ENCODE measurements around the gene GLB1L3. TPM values are rescaled to one million over a fixed set of nuclear protein-coding genes. Genes with fewer than 3 reads are reported as not detected.

The GLB1L3 gene
- total RNA-seq, 1 experiment from 2014 or later, result not detected

DNA sequence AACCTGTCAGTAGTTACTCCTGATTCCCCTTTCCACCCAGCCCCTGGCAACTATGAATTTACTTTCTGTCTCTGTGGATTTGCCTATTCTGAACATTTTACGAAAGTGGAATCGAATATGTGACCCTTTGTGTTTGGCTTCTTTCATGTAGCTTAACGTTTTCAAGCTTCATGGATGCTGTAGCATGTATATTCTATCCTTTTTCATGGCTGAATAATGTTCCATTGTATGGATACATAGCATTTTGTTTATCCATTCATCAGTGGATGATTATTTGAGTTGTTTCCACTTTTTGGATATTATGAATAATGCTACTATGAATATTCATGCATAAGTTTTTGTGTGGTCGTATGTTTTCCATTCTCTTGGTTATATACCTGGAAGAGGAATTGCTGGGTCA, 46.4 kb downstream of the GLB1L3 start:
- no peaks in the 10 kb centered on the region for H3K27me3 ChIP-seq (ENCODE audit: insufficient read depth, low read length)
- RAD21 ChIA-PET (ENCODE audit: low non-redundant PET in 1 of 2, low total read pairs in 2 of 2, uncharacterized antibody in 2 of 2, unreplicated experiment in 2 of 2), result no interaction called here
- no peak for DNase-seq (ENCODE audit: low read depth, low spot score)

More for the DNA sequence above, 46.4 kb downstream of the GLB1L3 start:
- TF ChIP-seq SIN3A (IDR thresholded peaks at IDR 0.05; ENCODE audit: low read depth) (no peak), CEBPB (IDR thresholded peaks at IDR 0.05; ENCODE audit: low read depth) (no peak), ZNF274 (IDR thresholded peaks at IDR 0.05; ENCODE audit: low read depth, low read length) (no peak), CTCF (IDR thresholded peaks at IDR 0.05 in 2 of 3, conservative IDR thresholded peaks at IDR 0.05 in 1 of 3; ENCODE audit: borderline replicate concordance in 1 of 3, insufficient read depth in 1 of 3, low read depth in 2 of 3, low read length in 2 of 3) (no peak), REST (IDR thresholded peaks at IDR 0.05; ENCODE audit: low read depth) (no peak), SP1 (IDR thresholded peaks at IDR 0.05; ENCODE audit: low read depth) (no peak), YY1 (IDR thresholded peaks at IDR 0.05; ENCODE audit: extremely low read depth, insufficient replicate concordance, low read depth, low read length) (no peak), ELF1 (IDR thresholded peaks at IDR 0.05; ENCODE audit: borderline replicate concordance, low read depth) (no peak), JUND (IDR thresholded peaks at IDR 0.05) (no peak), ZFX (IDR thresholded peaks at IDR 0.05) (no peak), ATF3 (IDR thresholded peaks at IDR 0.05) (no peak), POLR2AphosphoS5 (IDR thresholded peaks at IDR 0.05; ENCODE audit: low read depth, low read length) (no peak), EZH2 (IDR thresholded peaks at IDR 0.05) (no peak), EZH2phosphoT487 (IDR thresholded peaks at IDR 0.05; ENCODE audit: borderline replicate concordance) (no peak), EGR1 (IDR thresholded peaks at IDR 0.05; ENCODE audit: low read depth) (no peak), RAD21 (IDR thresholded peaks at IDR 0.05; ENCODE audit: low read depth) (no peak), MAX (IDR thresholded peaks at IDR 0.05) (no peak)
- no TSS peak for BruUV-seq (replicated peaks)
- H3K4me2 ChIP-seq (ENCODE audit: low read length), result no peak overlapping the region
- POLR2A ChIA-PET, result no interaction called here
- H3K9me3 ChIP-seq (ENCODE audit: control insufficient read depth in 1 of 2, insufficient read depth in 1 of 2, low read depth in 1 of 2, low read length in 2 of 2), result no peaks in the 10 kb centered on the region
- H3K9me2 ChIP-seq (ENCODE audit: insufficient read depth), result no peaks in the 10 kb centered on the region
- no peaks in the 10 kb centered on the region for H4K20me1 ChIP-seq (ENCODE audit: insufficient read depth)
- CTCF ChIA-PET, result no interaction called here
- H3K4me1 ChIP-seq (ENCODE audit: control insufficient read depth in 1 of 2, insufficient read depth in 2 of 2, low read length in 2 of 2), result no peaks in the 10 kb centered on the region
- no peak overlapping the region for H3K27ac ChIP-seq (ENCODE audit: low read depth, low read length)
- intact Hi-C loops (cut with micrococcal nuclease), result no loop called here
- no peak for ATAC-seq
- H3K36me3 ChIP-seq (ENCODE audit: control insufficient read depth in 1 of 2, insufficient read depth in 2 of 2, low read length in 2 of 2), result no peaks in the 10 kb centered on the region
- no peak overlapping the region for H3K4me3 ChIP-seq (replicated peaks in 1 of 2; ENCODE audit: low read depth in 1 of 2, low read length in 2 of 2)
- H3K9ac ChIP-seq (ENCODE audit: low read length), result no peak overlapping the region
- H3K79me2 ChIP-seq (ENCODE audit: insufficient read depth, low read length), result no peaks in the 10 kb centered on the region
- no peak overlapping the region for H2AFZ ChIP-seq (ENCODE audit: low read depth, low read length, poor library complexity, severe bottlenecking)
